GM12874 (cell line): Measurements from ENCODE around the gene FOCAD.

ENCODE experiments used
- TF ChIP-seq, protein P1 (sequence below): IDR thresholded peaks from 2 replicates; pipeline ENCODE4 v1.5.1; 2011; ENCODE audit warnings: low read depth, mild to moderate bottlenecking, control low read depth, low read length, moderate library complexity; ENCODE audit not compliant: insufficient read depth

The FOCAD gene

DNA sequence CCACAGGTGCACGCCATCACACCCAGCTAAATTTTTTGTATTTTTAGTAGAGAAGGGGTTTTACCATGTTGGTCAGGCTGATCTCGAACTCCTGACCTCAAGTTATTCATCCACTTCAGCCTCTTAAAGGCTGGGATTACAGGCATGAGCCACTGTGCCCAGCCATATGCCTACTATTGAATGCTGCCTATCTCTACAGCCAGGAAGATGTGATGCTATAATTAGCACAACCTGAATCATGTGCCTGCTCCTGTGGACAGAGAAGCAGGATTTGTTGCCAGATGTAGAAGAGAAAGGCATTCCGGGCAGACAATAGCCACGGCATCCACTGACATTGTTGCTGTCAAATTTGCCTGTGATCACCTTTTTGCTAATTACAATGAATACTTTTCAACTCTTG lies 37.4 kb upstream of the FOCAD start:
- TF ChIP-seq, protein P1, sequence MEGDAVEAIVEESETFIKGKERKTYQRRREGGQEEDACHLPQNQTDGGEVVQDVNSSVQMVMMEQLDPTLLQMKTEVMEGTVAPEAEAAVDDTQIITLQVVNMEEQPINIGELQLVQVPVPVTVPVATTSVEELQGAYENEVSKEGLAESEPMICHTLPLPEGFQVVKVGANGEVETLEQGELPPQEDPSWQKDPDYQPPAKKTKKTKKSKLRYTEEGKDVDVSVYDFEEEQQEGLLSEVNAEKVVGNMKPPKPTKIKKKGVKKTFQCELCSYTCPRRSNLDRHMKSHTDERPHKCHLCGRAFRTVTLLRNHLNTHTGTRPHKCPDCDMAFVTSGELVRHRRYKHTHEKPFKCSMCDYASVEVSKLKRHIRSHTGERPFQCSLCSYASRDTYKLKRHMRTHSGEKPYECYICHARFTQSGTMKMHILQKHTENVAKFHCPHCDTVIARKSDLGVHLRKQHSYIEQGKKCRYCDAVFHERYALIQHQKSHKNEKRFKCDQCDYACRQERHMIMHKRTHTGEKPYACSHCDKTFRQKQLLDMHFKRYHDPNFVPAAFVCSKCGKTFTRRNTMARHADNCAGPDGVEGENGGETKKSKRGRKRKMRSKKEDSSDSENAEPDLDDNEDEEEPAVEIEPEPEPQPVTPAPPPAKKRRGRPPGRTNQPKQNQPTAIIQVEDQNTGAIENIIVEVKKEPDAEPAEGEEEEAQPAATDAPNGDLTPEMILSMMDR = no peak

DNA sequence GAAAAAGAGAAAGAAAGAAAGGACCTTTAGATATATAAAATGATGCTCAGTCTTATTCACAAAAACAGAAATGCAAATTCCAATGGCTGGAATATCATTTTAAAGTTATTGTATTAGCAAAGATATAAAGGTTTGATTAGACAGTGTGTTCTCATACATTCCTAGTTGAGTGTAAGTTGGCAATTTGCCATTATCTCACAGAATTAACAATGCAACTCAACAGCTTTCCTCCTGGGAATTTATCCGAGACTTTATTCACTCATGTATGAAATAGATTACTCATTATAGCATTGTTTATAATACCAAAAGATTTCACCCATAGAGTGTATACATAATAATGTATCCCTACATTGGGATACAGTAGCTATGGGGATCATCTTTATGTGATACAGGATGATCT lies 34.7 kb upstream of the FOCAD start:
- TF ChIP-seq, protein P1 = no peak

DNA sequence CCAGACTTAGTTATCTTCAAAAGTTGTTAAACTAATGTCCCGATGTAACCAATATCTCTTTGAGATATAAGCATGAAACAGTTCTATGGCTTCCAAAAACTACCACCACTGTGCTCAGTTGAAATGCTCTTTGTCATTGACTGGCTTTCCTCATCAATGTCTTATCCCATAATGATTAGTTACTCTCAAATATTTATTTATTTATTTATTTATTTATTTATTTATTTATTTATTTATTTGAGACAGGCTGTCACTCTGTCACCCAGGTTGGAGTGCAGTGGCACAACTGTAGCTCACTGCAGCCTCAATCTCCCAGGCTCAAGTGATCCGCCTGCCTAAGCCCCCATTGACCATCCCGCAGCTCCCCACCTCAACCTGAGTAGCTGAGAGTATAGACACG lies 33.7 kb upstream of the FOCAD start:
- TF ChIP-seq, protein P1 = no peak

DNA sequence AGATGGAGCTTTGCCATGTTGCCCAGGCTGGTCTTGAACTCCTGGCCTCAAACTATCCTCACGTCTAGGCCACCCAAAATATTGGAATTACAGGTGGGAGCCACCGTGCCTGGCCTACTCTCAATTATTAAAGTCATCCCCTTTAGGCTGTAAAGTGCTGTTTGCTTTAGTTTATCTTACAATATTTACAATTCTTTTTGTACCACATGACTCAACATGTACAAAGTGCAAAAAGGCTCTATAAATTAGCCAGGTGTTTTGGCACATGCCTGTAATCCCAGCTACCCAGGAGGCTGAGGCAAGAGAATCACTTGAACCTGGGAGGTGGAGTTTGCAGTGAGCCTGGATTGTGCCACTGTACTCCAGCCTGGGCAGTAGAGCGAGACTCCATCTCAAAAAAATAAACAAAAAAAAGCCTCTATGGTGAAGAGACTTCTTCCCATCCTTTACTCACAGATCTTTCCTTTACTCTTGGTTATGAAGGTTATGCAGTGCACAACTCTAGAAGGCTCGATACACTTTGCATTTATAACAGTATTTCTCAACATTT lies 33.2 kb upstream of the FOCAD start:
- TF ChIP-seq, protein P1 = no peak

DNA sequence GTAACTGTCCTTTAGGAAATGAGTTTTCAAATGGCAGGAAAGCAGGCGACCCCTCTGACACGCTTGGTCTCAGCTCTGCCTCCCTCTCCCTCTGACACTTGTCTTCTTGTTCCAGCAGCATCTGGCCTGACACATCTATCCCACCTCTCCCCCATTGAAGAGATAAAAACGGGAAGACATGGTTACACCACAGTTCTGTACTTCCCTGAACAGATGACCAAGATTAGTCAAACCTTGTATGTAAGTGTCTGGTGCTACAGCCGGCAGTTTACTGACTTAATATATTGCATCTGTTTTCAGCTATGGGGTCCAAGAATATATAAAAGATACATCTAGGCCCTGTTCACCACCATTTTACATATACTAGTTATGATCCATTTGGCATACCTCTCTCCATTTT lies 32.1 kb upstream of the FOCAD start:
- TF ChIP-seq, protein P1 = no peak

DNA sequence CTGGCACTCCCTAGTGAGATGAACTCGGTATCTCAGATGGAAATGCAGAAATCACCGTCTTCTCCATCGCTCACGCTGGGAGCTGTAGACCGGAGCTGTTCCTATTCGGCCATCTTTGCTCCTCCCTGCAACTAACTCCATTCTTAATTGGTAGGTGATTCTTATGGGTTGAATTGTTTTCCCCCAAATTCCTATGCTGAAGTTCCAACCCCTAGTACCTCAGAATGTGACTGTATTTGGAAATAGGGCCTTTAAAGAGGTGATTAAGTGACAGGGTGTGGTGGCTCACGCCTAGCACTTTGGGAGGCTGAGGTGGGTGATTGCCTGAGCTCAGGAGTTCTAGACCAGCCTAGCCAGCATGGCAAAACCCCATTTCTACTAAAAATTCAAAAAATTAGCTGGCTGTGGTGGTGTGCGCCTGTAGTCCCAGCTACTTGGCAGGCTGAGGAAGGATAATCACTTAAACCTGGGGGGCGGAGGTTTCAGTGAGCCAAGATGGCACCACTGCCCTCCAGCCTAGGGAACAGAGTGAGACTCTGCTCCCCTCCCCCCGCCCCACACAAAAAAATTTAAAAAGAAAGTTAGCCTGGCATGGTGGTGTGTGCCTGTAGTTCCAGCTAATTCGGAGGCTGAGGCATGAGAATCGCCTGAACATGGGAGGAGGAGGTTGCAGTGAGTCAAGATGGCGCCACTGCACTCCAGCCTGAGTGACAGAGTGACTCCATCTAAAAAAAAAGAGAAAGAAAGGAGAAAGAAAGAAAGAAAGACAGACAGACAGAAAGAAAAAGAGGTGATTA lies 25.2 kb upstream of the FOCAD start:
- TF ChIP-seq, protein P1 = no peak

DNA sequence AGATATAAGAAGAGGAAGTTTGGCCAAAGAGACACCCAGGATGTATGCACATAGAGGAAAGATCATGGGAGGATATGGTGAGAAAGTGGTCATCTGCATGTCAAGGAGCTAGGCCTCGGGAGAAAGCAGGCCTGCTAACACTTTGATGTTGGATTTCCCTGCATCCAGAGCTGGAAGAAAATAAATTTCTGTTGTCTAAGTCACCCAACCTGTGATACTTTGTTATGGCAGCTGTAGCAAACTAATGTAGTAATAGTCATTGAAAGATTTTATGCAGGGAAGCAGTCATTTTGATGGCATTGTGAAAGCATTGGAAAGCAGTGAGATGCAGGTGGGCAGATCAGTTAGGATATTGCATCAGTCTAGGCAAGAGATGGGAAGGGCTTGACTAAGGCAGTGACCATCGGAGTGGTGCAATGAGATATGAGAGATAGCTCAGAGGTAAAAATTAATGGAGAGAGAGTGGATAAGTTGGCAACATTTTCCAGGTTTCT lies 24.5 kb upstream of the FOCAD start:
- TF ChIP-seq, protein P1 = no peak
